Measurements from ENCODE around the gene TTC39C.

DNA sequence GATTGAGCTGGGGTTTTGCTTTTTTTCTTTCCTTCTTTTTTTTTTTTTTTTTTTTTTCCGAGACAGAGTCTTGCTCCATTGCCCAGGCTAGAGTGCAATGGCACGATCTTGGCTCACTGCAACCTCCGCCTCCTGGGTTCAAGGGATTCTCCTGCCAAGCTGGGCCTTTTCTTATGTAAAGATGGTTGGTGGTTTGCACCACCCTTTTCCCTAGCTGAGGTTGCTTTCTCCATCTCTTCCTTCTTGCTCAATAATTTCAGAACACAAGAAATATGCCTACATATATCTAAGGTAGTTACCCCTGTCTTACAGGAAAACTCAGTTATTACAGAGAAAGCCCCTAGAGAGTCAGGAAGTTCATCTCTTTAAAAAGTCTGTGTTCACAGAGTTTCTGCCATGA is 7.0 kb downstream of the TTC39C start:
- no peak for TF ChIP-seq CTCF (IDR thresholded peaks at IDR 0.05; ENCODE audit: low read depth, low read length)
- no peak for TF ChIP-seq EZH2phosphoT487 (IDR thresholded peaks at IDR 0.05; ENCODE audit: low read depth)
